PC-3 (cell line): ENCODE data around the gene FAM107A. TPM values are rescaled to one million over a fixed set of nuclear protein-coding genes. Genes with fewer than 3 reads are reported as not detected.

Experiments
- ATAC-seq: fragments of 200-7000 bp; cut with Tn5 transposase; 2 replicates; pipeline ENCODE4 v1.9.1; 2020; ENCODE audit warnings: mild to moderate bottlenecking, moderate library complexity
- BruUV-seq: library from RNA; stranded (reverse); fragments of 400-500 nt; replicated peaks from 2 replicates; lab custom pipeline; 2021; lab: Mats Ljungman, UMichigan
- CTCF ChIA-PET: fragments of 300-600 bp; sonication (Branson Sonifier 250); formaldehyde crosslinking; loops from one replicate; lab custom pipeline; 2022; ENCODE audit warnings: antibody characterized with exemption; lab: Charles Lee
- POLR2A ChIA-PET: fragments of 300-600 bp; sonication (Branson Sonifier 250); formaldehyde crosslinking; loops from one replicate; lab custom pipeline; 2022; ENCODE audit warnings: antibody characterized with exemption; ENCODE audit not compliant: unreplicated experiment; lab: Charles Lee
- DNase-seq: peaks from one replicate; pipeline ENCODE4 v3.0.0-alpha.2; 2015
- H2AFZ ChIP-seq: fragments of 300-600 bp; sonication (generic); 2 replicates; pipeline ENCODE4 v1.6.0; 2016; ENCODE audit warnings: antibody characterized with exemption, low read length
- H3F3A ChIP-seq: fragments of 300-600 bp; sonication (generic); one replicate; pipeline ENCODE4 v1.6.0; 2017; ENCODE audit warnings: antibody characterized with exemption, low read length, control low read depth, mild to moderate bottlenecking; ENCODE audit not compliant: unreplicated experiment
- H3K27ac ChIP-seq: fragments of 300-600 bp; sonication (generic); 2 replicates; pipeline ENCODE4 v1.5.1; 2016; ENCODE audit warnings: mild to moderate bottlenecking, low read length
- H3K27me3 ChIP-seq: fragments of 300-600 bp; sonication (generic); 2 replicates; pipeline ENCODE4 v1.6.1; 2016; ENCODE audit warnings: low read length, mixed read lengths
- H3K36me3 ChIP-seq: fragments of 300-600 bp; sonication (generic); 2 replicates; pipeline ENCODE4 v1.6.1; 2016; ENCODE audit warnings: low read depth, mixed run types, low read length, mixed read lengths
- H3K4me1 ChIP-seq: fragments of 300-600 bp; sonication (generic); 2 replicates; pipeline ENCODE4 v1.5.1; 2016; ENCODE audit warnings: low read length; ENCODE audit not compliant: insufficient read depth
- H3K4me2 ChIP-seq: fragments of 300-600 bp; sonication (generic); 2 replicates; pipeline ENCODE4 v1.6.0; 2016; ENCODE audit warnings: low read length
- H3K4me3 ChIP-seq: fragments of 300-600 bp; sonication (generic); 2 replicates; pipeline ENCODE4 v1.5.1; 2016; ENCODE audit warnings: mild to moderate bottlenecking, low read length, mixed read lengths
- H3K79me2 ChIP-seq: fragments of 300-600 bp; sonication (generic); 2 replicates; pipeline ENCODE4 v1.6.1; 2017; ENCODE audit warnings: low read length, mixed read lengths
- H3K9ac ChIP-seq: fragments of 300-600 bp; sonication (generic); 2 replicates; pipeline ENCODE4 v1.6.0; 2016; ENCODE audit warnings: mild to moderate bottlenecking, low read length
- H3K9me2 ChIP-seq: fragments of 300-600 bp; sonication (generic); replicated peaks from 2 replicates; pipeline ENCODE4 v1.6.1; 2016; ENCODE audit warnings: mixed run types, low read length, mixed read lengths
- H3K9me3 ChIP-seq: fragments of 300-600 bp; sonication (generic); 2 replicates; pipeline ENCODE4 v1.6.1; 2016; ENCODE audit warnings: low read length, mixed read lengths
- H4K20me1 ChIP-seq: fragments of 300-600 bp; sonication (generic); 2 replicates; pipeline ENCODE4 v1.6.1; 2016; ENCODE audit warnings: low read length, mixed read lengths
- EZH2 ChIP-seq: fragments of 300-600 bp; sonication (generic); IDR thresholded peaks from one replicate; pipeline ENCODE4 v1.6.1; 2017; ENCODE audit warnings: antibody characterized with exemption, mild to moderate bottlenecking, low read length; ENCODE audit not compliant: unreplicated experiment
- EZH2phosphoT487 ChIP-seq: fragments of 300-600 bp; sonication (generic); IDR thresholded peaks from 2 replicates; pipeline ENCODE4 v1.6.1; 2018; ENCODE audit warnings: mild to moderate bottlenecking, antibody characterized with exemption, low read length, borderline replicate concordance
- intact Hi-C: fragments of 100-400 bp; cut with micrococcal nuclease; formaldehyde crosslinking; loops from 2 replicates; pipeline ENCODE4 v1.9.0; 2023
- total RNA-seq: library from RNA; depleted of rRNA; stranded (reverse); fragments of >200 nt; gene quantifications from 2 replicates; pipeline ENCODE4 v1.2.3, GENCODE V29; 2014
- TF ChIP-seq, protein P1 (sequence below): fragments of 300-600 bp; sonication (generic); conservative IDR thresholded peaks from 2 replicates; pipeline ENCODE4 v1.5.1; 2017; ENCODE audit warnings: antibody characterized with exemption, low read depth, mild to moderate bottlenecking, low read length

Gene FAM107A
- total RNA-seq, 1 experiment from 2014 or later: 0.07 TPM

GRCh38 chr3:58572013-58572633, 5.1 kb downstream of the FAM107A start:
- DNase-seq (no peak), ATAC-seq (no peak)
- H3K36me3 ChIP-seq: no peaks in the 10 kb centered on the region
- no peak overlapping the region for H3K4me2 ChIP-seq
- no TSS peak for BruUV-seq
- no peak overlapping the region for H3K4me3 ChIP-seq
- no peak overlapping the region for H3K27ac ChIP-seq
- H3K9ac ChIP-seq: no peak overlapping the region
- POLR2A ChIA-PET: no interaction called here
- H3K9me2 ChIP-seq: no peaks in the 10 kb centered on the region
- no peaks in the 10 kb centered on the region for H3K9me3 ChIP-seq
- no peaks in the 10 kb centered on the region for H3F3A ChIP-seq
- no peaks in the 10 kb centered on the region for H3K79me2 ChIP-seq
- peaks cover 5% of the 10 kb centered on the region; the same call in 1 of the 2 replicates for H3K4me1 ChIP-seq
- intact Hi-C loops: no loop called here
- CTCF ChIA-PET: no interaction called here
- no peaks in the 10 kb centered on the region for H4K20me1 ChIP-seq
- TF ChIP-seq, protein P1, sequence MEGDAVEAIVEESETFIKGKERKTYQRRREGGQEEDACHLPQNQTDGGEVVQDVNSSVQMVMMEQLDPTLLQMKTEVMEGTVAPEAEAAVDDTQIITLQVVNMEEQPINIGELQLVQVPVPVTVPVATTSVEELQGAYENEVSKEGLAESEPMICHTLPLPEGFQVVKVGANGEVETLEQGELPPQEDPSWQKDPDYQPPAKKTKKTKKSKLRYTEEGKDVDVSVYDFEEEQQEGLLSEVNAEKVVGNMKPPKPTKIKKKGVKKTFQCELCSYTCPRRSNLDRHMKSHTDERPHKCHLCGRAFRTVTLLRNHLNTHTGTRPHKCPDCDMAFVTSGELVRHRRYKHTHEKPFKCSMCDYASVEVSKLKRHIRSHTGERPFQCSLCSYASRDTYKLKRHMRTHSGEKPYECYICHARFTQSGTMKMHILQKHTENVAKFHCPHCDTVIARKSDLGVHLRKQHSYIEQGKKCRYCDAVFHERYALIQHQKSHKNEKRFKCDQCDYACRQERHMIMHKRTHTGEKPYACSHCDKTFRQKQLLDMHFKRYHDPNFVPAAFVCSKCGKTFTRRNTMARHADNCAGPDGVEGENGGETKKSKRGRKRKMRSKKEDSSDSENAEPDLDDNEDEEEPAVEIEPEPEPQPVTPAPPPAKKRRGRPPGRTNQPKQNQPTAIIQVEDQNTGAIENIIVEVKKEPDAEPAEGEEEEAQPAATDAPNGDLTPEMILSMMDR: no peak
- TF ChIP-seq EZH2 (no peak), EZH2phosphoT487 (no peak)
- H2AFZ ChIP-seq: no peak overlapping the region
- H3K27me3 ChIP-seq: no peaks in the 10 kb centered on the region

DNA sequence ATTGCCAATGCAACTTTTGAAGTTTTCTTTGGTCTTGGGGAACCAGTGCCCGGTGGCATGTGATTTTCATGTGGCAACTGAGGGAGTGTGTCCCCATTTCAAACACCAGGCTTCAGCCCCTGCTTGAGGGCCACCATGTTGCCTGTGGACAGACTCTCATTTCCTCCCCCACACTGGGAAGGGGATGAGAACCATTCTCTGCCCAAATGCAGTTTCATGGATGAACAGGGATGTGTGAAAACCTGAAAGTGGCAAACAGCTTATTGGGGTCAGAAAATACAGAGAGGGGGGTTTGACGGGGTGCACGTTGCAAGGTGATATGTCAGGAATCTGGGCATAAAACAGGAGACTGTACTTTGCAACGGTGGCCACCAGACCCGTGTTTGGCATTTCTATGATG, 6.3 kb downstream of the FAM107A start:
- H3K36me3 ChIP-seq: no peaks in the 10 kb centered on the region
- ChIA-PET POLR2A (interaction anchor here (0.6 kb wide), 1 partner anchor 88 kb away, joined by 16 read pairs; no protein-coding TSS in a partner anchor), CTCF (interaction anchor here (0.6 kb wide), 2 partner anchors 59 to 578 kb away, joined by 3 to 4 read pairs; no protein-coding TSS in a partner anchor)
- TF ChIP-seq EZH2: no peak
- TF ChIP-seq EZH2phosphoT487: no peak
- TF ChIP-seq, protein P1: no peak
- no peaks in the 10 kb centered on the region for H3K27me3 ChIP-seq
- no peaks in the 10 kb centered on the region for H3K79me2 ChIP-seq
- H3K27ac ChIP-seq: no peak overlapping the region
- intact Hi-C loops: no loop called here
- H2AFZ ChIP-seq: no peak overlapping the region
- DNase-seq (no peak), ATAC-seq (no peak)
- H3K9me3 ChIP-seq: no peaks in the 10 kb centered on the region
- no peaks in the 10 kb centered on the region for H3K9me2 ChIP-seq
- H3F3A ChIP-seq: no peaks in the 10 kb centered on the region
- peaks cover 10% of the 10 kb centered on the region for H3K4me1 ChIP-seq
- H3K4me3 ChIP-seq: no peak overlapping the region
- no peaks in the 10 kb centered on the region for H4K20me1 ChIP-seq
- BruUV-seq: no TSS peak
- no peak overlapping the region for H3K4me2 ChIP-seq
- H3K9ac ChIP-seq: no peak overlapping the region
